ENCODE measurements around the gene TXNIP. TPM values are rescaled to one million over a fixed set of nuclear protein-coding genes. Genes with fewer than 3 reads are reported as not detected.

TXNIP gene
- total and polyA plus RNA-seq, 3 donors from 2014 or later: 268 to 328 (median 274) TPM

GRCh38 chr1:145946477-145946986, 49.8 kb downstream of the TXNIP start:
- no peaks in the 10 kb centered on the region for H3K36me3 ChIP-seq (ENCODE audit: low read depth, missing control alignments)
- no peaks in the 10 kb centered on the region for H3K9me3 ChIP-seq
- no peaks in the 10 kb centered on the region for H3K27me3 ChIP-seq
- intact Hi-C loops (cut with DNase I; ENCODE audit: low total_unique reads): no loop called here
- no peak overlapping the region for H3K4me3 ChIP-seq
- no peak for TF ChIP-seq CTCF (IDR thresholded peaks at IDR 0.05)
- no peak for TF ChIP-seq POLR2A (IDR thresholded peaks at IDR 0.05)
- WGBS, 2 donors: 90 to 93% methylated on average over 4 of the region's 4 CpGs
- H3K27ac ChIP-seq: no peak overlapping the region
- DNase-seq: no peak
- no peaks in the 10 kb centered on the region for H3K4me1 ChIP-seq

- H3K4me1 ChIP-seq: no peaks in the 10 kb centered on the region
- H3K27ac ChIP-seq: no peak overlapping the region
- intact Hi-C loops (cut with DNase I; ENCODE audit: low total_unique reads): no loop called here
- H3K9me3 ChIP-seq: no peaks in the 10 kb centered on the region
- no peak for DNase-seq
- H3K4me3 ChIP-seq: no peak overlapping the region
- no peaks in the 10 kb centered on the region for H3K36me3 ChIP-seq (ENCODE audit: low read depth, missing control alignments)
- no peaks in the 10 kb centered on the region for H3K27me3 ChIP-seq
- 91 to 97% methylated on average over 3 of the region's 3 CpGs for WGBS, 2 donors
- no peak for TF ChIP-seq CTCF (IDR thresholded peaks at IDR 0.05)
- no peak for TF ChIP-seq POLR2A (IDR thresholded peaks at IDR 0.05)
Measured at GRCh38 chr1:145944532-145944931, 51.8 kb downstream of the TXNIP start.

- H3K4me3 ChIP-seq: no peak overlapping the region
- TF ChIP-seq POLR2A (IDR thresholded peaks at IDR 0.05): no peak
- no peak for DNase-seq
- no peaks in the 10 kb centered on the region for H3K4me1 ChIP-seq
- no peaks in the 10 kb centered on the region for H3K27me3 ChIP-seq
- H3K9me3 ChIP-seq: no peaks in the 10 kb centered on the region
- H3K27ac ChIP-seq: no peak overlapping the region
- 78 to 82% methylated on average over 6 of the region's 6 CpGs for WGBS, 2 donors
- H3K36me3 ChIP-seq (ENCODE audit: low read depth, missing control alignments): no peaks in the 10 kb centered on the region
- intact Hi-C loops (cut with DNase I; ENCODE audit: low total_unique reads): no loop called here
Measured at GRCh38 chr1:145942871-145943270, 53.5 kb downstream of the TXNIP start.

Other genes starting within 250 kb of the TXNIP start
- gene RNF115, start 172.5 kb downstream of the TXNIP start, total RNA-seq: 10 to 100 TPM; 24.4 to 29.1 TPM
- 13.8 TPM for gene RNF115, start 172.5 kb downstream of the TXNIP start, polyA plus RNA-seq (ENCODE audit: insufficient read depth, low read depth, low replicate concordance)
- 10 to 100 TPM; 56.2 to 63.8 TPM for gene POLR3C, start 172.4 kb downstream of the TXNIP start, total RNA-seq
- gene POLR3C, start 172.4 kb downstream of the TXNIP start, polyA plus RNA-seq (ENCODE audit: insufficient read depth, low read depth, low replicate concordance): 73.3 TPM
- gene NUDT17, start 150.9 kb downstream of the TXNIP start, total RNA-seq: 10 to 100 TPM in 1 of 2 donors, 1 to 10 TPM in 1; 9.5 to 13.1 TPM
- gene NUDT17, start 150.9 kb downstream of the TXNIP start, polyA plus RNA-seq (ENCODE audit: insufficient read depth, low read depth, low replicate concordance): 9.5 TPM
- gene PIAS3, start 137.5 kb downstream of the TXNIP start, total RNA-seq: 10 to 100 TPM; 39.8 to 40.1 TPM
- 30.9 TPM for gene PIAS3, start 137.5 kb downstream of the TXNIP start, polyA plus RNA-seq (ENCODE audit: insufficient read depth, low read depth, low replicate concordance)
- 1 to 10 TPM; 1.3 to 1.7 TPM for gene ANKRD35, start 110.7 kb downstream of the TXNIP start, total RNA-seq
- gene ANKRD35, start 110.7 kb downstream of the TXNIP start, polyA plus RNA-seq (ENCODE audit: insufficient read depth, low read depth, low replicate concordance): 3.3 TPM
- 1 to 10 TPM; 4.3 to 6.3 TPM for gene ITGA10, start 86.5 kb downstream of the TXNIP start, total RNA-seq
- gene ITGA10, start 86.5 kb downstream of the TXNIP start, polyA plus RNA-seq (ENCODE audit: insufficient read depth, low read depth, low replicate concordance): 3.4 TPM
- gene PEX11B, start 77.9 kb downstream of the TXNIP start, total RNA-seq: 10 to 100 TPM; 42.1 to 42.7 TPM
- 54.8 TPM for gene PEX11B, start 77.9 kb downstream of the TXNIP start, polyA plus RNA-seq (ENCODE audit: insufficient read depth, low read depth, low replicate concordance)
- 100 to 1,000 TPM; 158 to 174 TPM for gene RBM8A, start 69.1 kb downstream of the TXNIP start, total RNA-seq
- 123 TPM for gene RBM8A, start 69.1 kb downstream of the TXNIP start, polyA plus RNA-seq (ENCODE audit: insufficient read depth, low read depth, low replicate concordance)
- 10 to 100 TPM; 15.8 to 20.6 TPM for gene LIX1L, start 38.6 kb downstream of the TXNIP start, total RNA-seq
- 16.6 TPM for gene LIX1L, start 38.6 kb downstream of the TXNIP start, polyA plus RNA-seq (ENCODE audit: insufficient read depth, low read depth, low replicate concordance)
- gene ANKRD34A, start 32.0 kb downstream of the TXNIP start, total RNA-seq: under 1 TPM; 0.31 to 0.43 TPM
- 0.51 TPM for gene ANKRD34A, start 32.0 kb downstream of the TXNIP start, polyA plus RNA-seq (ENCODE audit: insufficient read depth, low read depth, low replicate concordance)
- gene POLR3GL, start 31.9 kb downstream of the TXNIP start, total RNA-seq: 10 to 100 TPM; 20.9 to 23.5 TPM
- gene POLR3GL, start 31.9 kb downstream of the TXNIP start, polyA plus RNA-seq (ENCODE audit: insufficient read depth, low read depth, low replicate concordance): 37.9 TPM
- gene HJV, start 25.2 kb upstream of the TXNIP start, total RNA-seq: under 1 TPM in 1 of 2 donors, not detected in 1; 0.43 TPM
- 7.7 TPM for gene HJV, start 25.2 kb upstream of the TXNIP start, polyA plus RNA-seq (ENCODE audit: insufficient read depth, low read depth, low replicate concordance)
- 1 to 10 TPM; 4.0 to 5.6 TPM for gene NBPF10, start 148.2 kb upstream of the TXNIP start, total RNA-seq
- gene NBPF10, start 148.2 kb upstream of the TXNIP start, polyA plus RNA-seq (ENCODE audit: insufficient read depth, low read depth, low replicate concordance): 2.3 TPM
- gene NOTCH2NLA, start 232.4 kb upstream of the TXNIP start, total RNA-seq: 100 to 1,000 TPM; 117 to 160 TPM
- 61.2 TPM for gene NOTCH2NLA, start 232.4 kb upstream of the TXNIP start, polyA plus RNA-seq (ENCODE audit: insufficient read depth, low read depth, low replicate concordance)